ENCODE results near the gene WRAP73. TPM values are rescaled to one million over a fixed set of nuclear protein-coding genes. Genes with fewer than 3 reads are reported as not detected.

Gene WRAP73
- total RNA-seq, 1 donor from 2014 or later, result 19.0 TPM

DNA sequence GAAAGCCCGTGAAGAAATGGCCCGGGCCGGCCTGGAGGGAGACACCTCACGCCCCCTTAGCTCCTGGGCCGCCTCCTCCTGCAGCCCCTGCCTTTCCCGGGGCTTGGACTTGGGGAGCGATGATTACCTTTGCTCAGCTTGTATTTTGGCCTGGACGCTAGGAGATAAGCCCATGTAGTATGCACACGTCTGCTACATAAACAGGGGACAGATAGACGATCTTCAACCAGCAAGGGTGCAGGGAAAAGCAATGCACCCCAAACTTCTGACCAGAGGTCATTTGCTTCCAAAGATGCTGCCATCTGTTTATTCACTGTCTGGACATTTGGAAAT lies 3.3 kb upstream of the WRAP73 start:
- DNase-seq (ENCODE audit: low spot score), result no peak
- Mint-ChIP-seq H3K4me1 (ENCODE audit: unreplicated experiment) (peaks cover 4% of the 10 kb centered on the region), H3K36me3 (ENCODE audit: low read depth, unreplicated experiment) (no peaks in the 10 kb centered on the region), H3K4me3 (ENCODE audit: unreplicated experiment) (no peak overlapping the region), H3K27me3 (ENCODE audit: unreplicated experiment) (peaks cover 19% of the 10 kb centered on the region), H3K27ac (ENCODE audit: unreplicated experiment) (no peak overlapping the region), H3K9me3 (ENCODE audit: unreplicated experiment) (no peaks in the 10 kb centered on the region)
- TF ChIP-seq, protein P1, sequence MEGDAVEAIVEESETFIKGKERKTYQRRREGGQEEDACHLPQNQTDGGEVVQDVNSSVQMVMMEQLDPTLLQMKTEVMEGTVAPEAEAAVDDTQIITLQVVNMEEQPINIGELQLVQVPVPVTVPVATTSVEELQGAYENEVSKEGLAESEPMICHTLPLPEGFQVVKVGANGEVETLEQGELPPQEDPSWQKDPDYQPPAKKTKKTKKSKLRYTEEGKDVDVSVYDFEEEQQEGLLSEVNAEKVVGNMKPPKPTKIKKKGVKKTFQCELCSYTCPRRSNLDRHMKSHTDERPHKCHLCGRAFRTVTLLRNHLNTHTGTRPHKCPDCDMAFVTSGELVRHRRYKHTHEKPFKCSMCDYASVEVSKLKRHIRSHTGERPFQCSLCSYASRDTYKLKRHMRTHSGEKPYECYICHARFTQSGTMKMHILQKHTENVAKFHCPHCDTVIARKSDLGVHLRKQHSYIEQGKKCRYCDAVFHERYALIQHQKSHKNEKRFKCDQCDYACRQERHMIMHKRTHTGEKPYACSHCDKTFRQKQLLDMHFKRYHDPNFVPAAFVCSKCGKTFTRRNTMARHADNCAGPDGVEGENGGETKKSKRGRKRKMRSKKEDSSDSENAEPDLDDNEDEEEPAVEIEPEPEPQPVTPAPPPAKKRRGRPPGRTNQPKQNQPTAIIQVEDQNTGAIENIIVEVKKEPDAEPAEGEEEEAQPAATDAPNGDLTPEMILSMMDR (IDR thresholded peaks at IDR 0.05; ENCODE audit: unreplicated experiment), result no peak

GRCh38 chr1:3652548-3653285 lies 2.8 kb upstream of the WRAP73 start:
- Mint-ChIP-seq H3K4me1 (ENCODE audit: unreplicated experiment) (peaks cover 4% of the 10 kb centered on the region), H3K27me3 (ENCODE audit: unreplicated experiment) (peaks cover 19% of the 10 kb centered on the region), H3K27ac (ENCODE audit: unreplicated experiment) (no peak overlapping the region), H3K36me3 (ENCODE audit: low read depth, unreplicated experiment) (no peaks in the 10 kb centered on the region), H3K9me3 (ENCODE audit: unreplicated experiment) (no peaks in the 10 kb centered on the region), H3K4me3 (ENCODE audit: unreplicated experiment) (no peak overlapping the region)
- TF ChIP-seq, protein P1 (IDR thresholded peaks at IDR 0.05; ENCODE audit: unreplicated experiment), result no peak
- peak; percentile 36 for DNase-seq (ENCODE audit: low spot score)

DNA sequence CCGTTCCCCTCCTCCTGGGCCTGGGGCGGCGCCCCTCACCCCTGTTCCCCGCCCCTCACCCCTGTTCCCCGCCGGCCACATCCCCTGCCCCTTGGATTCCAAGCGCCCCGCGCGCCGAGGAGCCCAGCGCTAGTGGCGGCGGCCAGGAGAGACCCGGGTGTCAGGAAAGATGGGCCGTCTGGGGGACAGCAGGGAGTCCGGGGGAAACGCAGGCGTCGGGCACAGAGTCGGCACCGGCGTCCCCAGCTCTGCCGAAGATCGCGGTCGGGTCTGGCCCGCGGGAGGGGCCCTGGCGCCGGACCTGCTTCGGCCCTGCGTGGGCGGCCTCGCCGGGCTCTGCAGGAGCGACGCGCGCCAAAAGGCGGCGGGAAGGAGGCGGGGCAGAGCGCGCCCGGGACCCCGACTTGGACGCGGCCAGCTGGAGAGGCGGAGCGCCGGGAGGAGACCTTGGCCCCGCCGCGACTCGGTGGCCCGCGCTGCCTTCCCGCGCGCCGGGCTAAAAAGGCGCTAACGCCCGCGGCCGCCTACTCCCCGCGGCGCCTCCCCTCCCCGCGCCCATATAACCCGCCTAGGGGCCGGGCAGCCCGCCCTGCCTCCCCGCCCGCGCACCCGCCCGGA lies 2.1 kb upstream of the WRAP73 start, which contains the start of gene TP73:
TP73 (plus strand) TSS at position 587 of the 618 bp plus-strand sequence. CDS start 29,850 bp downstream, outside the sequence.
- H3K4me3 Mint-ChIP-seq (ENCODE audit: unreplicated experiment), result no peak within 1 kb of the TSS

GRCh38 chr1:3651026-3651929 lies 1.4 kb upstream of the WRAP73 start:
- Mint-ChIP-seq H3K27me3 (ENCODE audit: unreplicated experiment) (peaks cover 16% of the 10 kb centered on the region), H3K9me3 (ENCODE audit: unreplicated experiment) (no peaks in the 10 kb centered on the region), H3K4me1 (ENCODE audit: unreplicated experiment) (peaks cover 4% of the 10 kb centered on the region), H3K27ac (ENCODE audit: unreplicated experiment) (no peak overlapping the region), H3K36me3 (ENCODE audit: low read depth, unreplicated experiment) (no peaks in the 10 kb centered on the region), H3K4me3 (ENCODE audit: unreplicated experiment) (no peak overlapping the region)
- TF ChIP-seq, protein P1 (IDR thresholded peaks at IDR 0.05; ENCODE audit: unreplicated experiment), result no peak
- DNase-seq (ENCODE audit: low spot score), result no peak

More for the DNA sequence above, 2.1 kb upstream of the WRAP73 start, which contains the start of gene TP73:
- no peaks in the 10 kb centered on the region for H3K36me3 Mint-ChIP-seq (ENCODE audit: low read depth, unreplicated experiment)
- DNase-seq (ENCODE audit: low spot score), result no peak
- TF ChIP-seq, protein P1 (IDR thresholded peaks at IDR 0.05; ENCODE audit: unreplicated experiment), result no peak
- no peak within 1 kb of the TSS for H3K27ac Mint-ChIP-seq (ENCODE audit: unreplicated experiment)
- H3K27me3 Mint-ChIP-seq (ENCODE audit: unreplicated experiment), result peaks cover 17% of the 10 kb centered on the region
- peaks cover 4% of the 10 kb centered on the region for H3K4me1 Mint-ChIP-seq (ENCODE audit: unreplicated experiment)
- H3K9me3 Mint-ChIP-seq (ENCODE audit: unreplicated experiment), result no peaks in the 10 kb centered on the region

Measured in endothelial cell (in vitro differentiated cells).